GM18507 (cell line): ENCODE measurements around the gene BMPR1B.

Source experiments
- DNase-seq: peaks from one replicate; pipeline ENCODE4 v3.0.0; 2011; ENCODE audit warnings: low read depth; ENCODE audit not compliant: insufficient read length; ENCODE audit errors: extremely low spot score
- FAIRE-seq: peaks from 2 replicates; lab custom pipeline; 2011; peaks lifted over from hg19 to GRCh38; lab: Jason Lieb, UNC

Gene BMPR1B

GRCh38 chr4:94889946-94890345, 132.2 kb downstream of the BMPR1B start:
- DNase-seq (no peak), FAIRE-seq (no peak)

DNA sequence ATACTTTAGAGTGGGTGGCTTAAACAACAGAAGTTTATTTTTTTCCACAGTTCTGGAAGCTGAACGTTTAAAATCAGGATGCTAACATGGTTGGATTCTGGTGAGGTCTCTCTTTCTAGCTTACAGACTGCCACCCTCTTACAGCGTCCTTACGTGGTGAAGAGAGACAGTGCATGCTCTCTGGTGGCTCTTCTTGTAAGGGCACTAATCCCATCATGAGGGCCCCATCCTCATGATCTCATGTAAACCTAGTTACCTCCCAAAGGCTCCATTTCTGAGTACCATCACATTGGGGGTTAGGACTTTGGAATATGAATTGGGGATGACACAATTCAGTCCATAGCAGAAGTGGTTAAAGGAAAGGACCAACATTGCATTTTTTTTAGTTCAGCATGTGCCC, 132.8 kb downstream of the BMPR1B start:
- no peak for FAIRE-seq
- DNase-seq = no peak

- FAIRE-seq (no peak), DNase-seq (no peak)
Observed at GRCh38 chr4:94892051-94892450, 134.3 kb downstream of the BMPR1B start.

DNA sequence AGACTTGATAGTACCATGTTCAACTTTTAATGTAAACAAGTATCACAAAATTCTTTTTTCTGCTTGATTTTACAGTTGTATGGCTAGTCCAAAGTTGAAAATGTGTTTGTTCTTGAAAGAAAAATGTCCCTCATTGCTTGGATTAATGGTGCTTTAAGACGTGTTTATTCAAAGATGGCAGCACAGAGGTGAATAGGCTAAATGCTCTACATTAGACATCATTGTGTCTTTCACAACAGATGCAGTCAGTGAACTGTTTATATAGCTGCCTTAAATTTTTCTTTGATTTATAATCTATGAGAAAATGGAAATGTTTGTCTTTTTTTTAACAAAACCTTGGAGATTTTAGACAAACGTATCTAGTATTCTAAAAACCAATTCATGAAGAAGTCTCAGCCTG, 137.3 kb downstream of the BMPR1B start:
- no peak for DNase-seq
- FAIRE-seq = no peak

GRCh38 chr4:94897023-94897422, 139.3 kb downstream of the BMPR1B start:
- FAIRE-seq = no peak

GRCh38 chr4:94905511-94905910, 147.8 kb downstream of the BMPR1B start:
- FAIRE-seq = no peak
- no peak for DNase-seq

More at GRCh38 chr4:94897023-94897422, 139.3 kb downstream of the BMPR1B start:
- no peak for DNase-seq

GRCh38 chr4:94909645-94910044, 151.9 kb downstream of the BMPR1B start:
- DNase-seq (no peak), FAIRE-seq (no peak)

DNA sequence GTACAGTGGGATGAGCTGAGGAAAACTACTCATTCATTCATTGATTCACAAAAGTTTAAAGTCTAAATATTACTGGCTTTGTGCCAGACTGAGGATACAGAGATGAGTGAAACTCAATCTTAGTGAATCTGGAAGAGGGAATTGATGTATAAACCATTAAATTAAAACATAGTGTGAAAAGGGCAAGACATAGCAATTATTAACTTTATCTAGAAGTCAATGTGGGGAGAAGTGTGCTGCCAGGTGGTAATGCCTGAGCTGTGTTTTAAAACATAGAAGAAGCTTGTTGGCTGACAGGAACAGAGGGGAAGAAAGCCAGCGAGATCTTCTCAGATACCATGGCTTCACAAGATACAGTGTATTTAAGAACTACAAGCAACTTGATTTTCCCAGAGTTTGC, 153.4 kb downstream of the BMPR1B start:
- FAIRE-seq (peak; percentile 49), DNase-seq (no peak)

DNA sequence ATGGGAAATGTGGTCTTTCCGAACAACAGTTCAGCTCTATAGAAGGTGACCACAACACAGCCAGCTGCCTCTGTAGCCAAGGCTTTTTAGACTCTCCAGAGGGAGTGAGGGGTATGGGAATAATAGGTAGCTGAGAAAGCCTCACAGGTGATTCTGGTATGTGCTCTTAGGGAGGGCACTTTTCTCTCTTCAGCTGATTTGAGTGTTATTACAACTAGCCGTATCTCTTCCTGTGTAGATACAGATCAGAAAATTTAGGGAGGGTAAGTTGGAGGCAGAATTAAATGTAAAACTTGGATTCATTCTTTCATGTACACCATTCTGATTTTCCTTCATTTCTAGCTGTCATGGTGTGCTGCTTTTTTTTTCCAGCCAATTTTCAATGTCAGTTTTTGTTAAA, 154.9 kb downstream of the BMPR1B start:
- FAIRE-seq (no peak), DNase-seq (no peak)

DNA sequence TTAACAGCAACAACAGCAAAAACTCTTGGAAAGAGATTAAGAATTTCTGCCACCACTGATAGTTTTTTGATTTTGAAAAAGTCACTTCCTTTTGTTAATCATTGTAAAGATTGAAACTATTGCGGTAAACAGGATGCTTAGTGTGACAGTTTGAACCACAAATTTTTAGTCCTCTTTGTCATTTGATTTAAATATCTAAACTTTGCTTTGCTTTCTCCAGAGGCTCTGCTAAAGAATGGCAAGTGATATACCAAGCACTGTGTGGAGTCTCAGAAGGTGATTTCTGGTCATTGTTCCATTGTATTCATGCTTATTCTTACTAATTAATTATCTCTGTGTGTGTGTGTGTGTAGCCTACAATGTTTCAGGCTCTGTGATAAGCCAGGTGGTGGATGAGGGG, 155.6 kb downstream of the BMPR1B start:
- DNase-seq = peak; percentile 0
- FAIRE-seq = peak; percentile 79

- FAIRE-seq (no peak), DNase-seq (no peak)
Observed at GRCh38 chr4:94917146-94917545, 159.4 kb downstream of the BMPR1B start.

- no peak for FAIRE-seq
- DNase-seq = no peak
Observed at GRCh38 chr4:94918543-94918942, 160.8 kb downstream of the BMPR1B start.

DNA sequence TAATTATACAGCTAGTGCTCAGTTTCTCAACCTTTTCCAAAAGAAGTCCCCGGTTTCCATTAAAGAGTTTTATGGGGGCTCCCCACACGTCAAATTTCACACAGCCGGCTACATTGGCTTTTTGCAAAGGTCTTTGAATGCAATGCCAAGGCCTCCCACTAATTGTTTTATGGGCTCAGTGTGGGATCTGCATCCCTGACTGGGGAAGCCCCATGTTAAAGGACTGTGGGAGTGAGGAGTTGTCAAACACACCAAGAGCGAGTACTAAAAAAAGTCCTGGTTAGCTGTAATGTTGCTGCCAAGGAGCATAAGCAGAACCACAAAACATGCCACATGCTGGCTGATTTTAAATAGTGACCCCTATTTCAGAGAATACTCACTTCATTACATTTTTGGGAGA, 162.6 kb downstream of the BMPR1B start:
- DNase-seq = no peak

DNA sequence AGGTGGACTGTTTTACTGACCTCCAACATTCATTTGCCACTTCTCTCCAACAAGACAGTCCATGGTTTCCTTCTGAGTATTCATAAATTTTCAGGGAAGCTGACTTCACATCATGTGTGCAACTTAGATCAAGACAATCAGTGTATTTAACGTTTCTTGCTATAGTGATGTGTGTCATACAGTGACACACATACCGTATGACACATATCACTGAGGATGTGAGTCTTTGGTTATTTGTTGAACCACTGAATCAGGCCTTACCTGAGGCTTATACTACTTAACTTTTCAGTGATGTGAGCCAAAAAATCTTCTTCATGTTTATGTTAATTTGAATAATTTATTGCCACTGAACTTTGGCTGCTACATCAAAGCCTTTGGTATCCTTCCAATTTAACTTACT, 166.8 kb downstream of the BMPR1B start:
- no peak for DNase-seq
- FAIRE-seq = no peak

More for the DNA sequence above, 162.6 kb downstream of the BMPR1B start:
- no peak for FAIRE-seq

- DNase-seq = no peak
- no peak for FAIRE-seq
Observed at GRCh38 chr4:94925764-94926347, 168.1 kb downstream of the BMPR1B start.

- FAIRE-seq (no peak), DNase-seq (no peak)
Observed at GRCh38 chr4:94926936-94927335, 169.2 kb downstream of the BMPR1B start.

GRCh38 chr4:94927696-94928095, 169.9 kb downstream of the BMPR1B start:
- FAIRE-seq (no peak), DNase-seq (no peak)

DNA sequence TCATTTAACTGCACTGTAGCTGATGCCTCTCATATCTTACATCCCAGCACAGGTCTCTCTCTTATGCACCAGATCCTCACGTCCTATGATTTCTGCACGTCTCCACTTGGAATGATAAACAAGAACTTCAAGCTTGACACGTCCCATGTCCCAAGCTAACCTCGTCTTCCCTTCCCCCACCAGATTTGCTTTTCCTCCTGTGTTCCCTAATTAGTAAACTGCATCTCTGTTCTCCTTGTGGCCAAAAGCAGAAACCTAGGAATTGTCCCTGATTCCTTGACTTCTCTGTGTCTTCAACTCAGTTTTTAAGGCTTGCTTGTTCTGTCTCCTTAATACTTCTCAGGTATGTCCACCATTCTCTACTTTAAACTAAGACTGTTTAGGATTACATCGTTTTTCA, 171.9 kb downstream of the BMPR1B start:
- DNase-seq (no peak), FAIRE-seq (no peak)

GRCh38 chr4:94931626-94932025, 173.9 kb downstream of the BMPR1B start:
- no peak for FAIRE-seq
- DNase-seq = no peak

- no peak for DNase-seq
- FAIRE-seq = no peak
Observed at GRCh38 chr4:94932366-94932765, 174.6 kb downstream of the BMPR1B start.

DNA sequence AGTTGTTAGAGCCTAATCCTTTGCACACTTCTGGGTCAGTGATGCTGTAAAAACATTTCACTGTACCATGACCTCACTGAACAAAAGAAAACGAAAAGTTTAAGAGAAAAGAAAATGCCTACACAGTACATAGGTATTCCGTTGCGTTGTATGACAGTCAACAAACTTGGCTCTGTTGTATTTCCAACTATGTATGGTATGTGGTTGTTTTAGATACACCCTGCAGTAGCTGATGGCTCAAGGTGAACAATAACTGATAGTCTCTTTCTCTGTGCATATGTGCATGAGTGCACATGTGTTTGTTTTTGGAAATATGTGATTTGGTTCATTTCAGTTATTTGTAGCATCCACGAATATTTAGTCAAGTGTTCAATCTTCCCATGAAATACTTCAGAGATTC, 176.0 kb downstream of the BMPR1B start:
- DNase-seq = no peak
- no peak for FAIRE-seq

DNA sequence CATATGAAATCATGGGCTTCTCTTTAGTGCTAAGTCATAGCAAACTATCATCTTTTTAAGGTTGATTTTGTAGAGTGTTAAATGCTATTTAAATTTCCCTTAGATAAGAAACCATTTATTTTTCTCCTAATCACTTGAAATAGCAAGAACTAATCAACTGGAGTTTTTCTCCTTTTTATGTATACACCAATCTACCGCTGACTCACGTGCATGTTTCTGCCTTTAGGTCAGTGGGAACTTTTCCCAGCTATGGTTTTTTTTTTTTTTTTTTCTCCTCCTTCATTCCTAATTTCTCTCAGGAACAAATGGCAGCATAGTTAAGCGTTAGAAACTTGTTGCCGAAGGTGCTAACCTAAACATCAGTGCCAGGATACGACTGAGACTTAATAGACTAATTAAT, 176.4 kb downstream of the BMPR1B start:
- FAIRE-seq = no peak
- no peak for DNase-seq
